ENCODE data around the gene BRCA2. TPM values are rescaled to one million over a fixed set of nuclear protein-coding genes. Genes with fewer than 3 reads are reported as not detected.

Gene BRCA2
- total RNA-seq, result 0.38 TPM
- long read RNA-seq, result 0 reads

GRCh38 chr13:32315238-32316027 lies at the start of gene BRCA2, which contains the start of gene ZAR1L:
BRCA2 (plus strand) TSS chr13:32315508; CDS start chr13:32316461, 953 bp downstream.
ZAR1L (minus strand) TSS chr13:32315363; CDS start chr13:32311925, 3,438 bp downstream.
- Histone ChIP-seq H3K27ac (replicated peaks) (peak within 1 kb of the TSS; percentile 96), H3K4me3 (peak within 1 kb of the TSS; percentile 93), H3K4me1 (peaks cover 16% of the 10 kb centered on the region), H3K27me3 (ENCODE audit: low read depth) (no peaks in the 10 kb centered on the region), H3K36me3 (no peaks in the 10 kb centered on the region), H3K9me3 (replicated peaks) (no peaks in the 10 kb centered on the region)
- DNase-seq, result peak; percentile 91
- TF ChIP-seq CTCF (IDR thresholded peaks at IDR 0.05; ENCODE audit: borderline replicate concordance), result no peak
- intact Hi-C loops (cut with micrococcal nuclease), result loop anchor here (10.0 kb wide), 1 partner anchor 301 kb away; no protein-coding TSS in a partner anchor

GRCh38 chr13:32265726-32266125 lies 49.6 kb upstream of the BRCA2 start:
- H3K27ac ChIP-seq (replicated peaks), result peak overlapping the region; percentile 83
- peaks cover 85% of the 10 kb centered on the region for H3K36me3 ChIP-seq
- H3K27me3 ChIP-seq (ENCODE audit: low read depth), result no peaks in the 10 kb centered on the region
- no peak for DNase-seq
- no peak overlapping the region for H3K4me3 ChIP-seq
- TF ChIP-seq CTCF (IDR thresholded peaks at IDR 0.05; ENCODE audit: borderline replicate concordance), result no peak
- peaks cover 60% of the 10 kb centered on the region for H3K4me1 ChIP-seq
- intact Hi-C loops (cut with micrococcal nuclease), result no loop called here
- no peaks in the 10 kb centered on the region for H3K9me3 ChIP-seq (replicated peaks)

GRCh38 chr13:32266130-32266529 lies 49.2 kb upstream of the BRCA2 start:
- H3K27ac ChIP-seq (replicated peaks), result peak overlapping the region; percentile 83
- no peak for TF ChIP-seq CTCF (IDR thresholded peaks at IDR 0.05; ENCODE audit: borderline replicate concordance)
- intact Hi-C loops (cut with micrococcal nuclease), result no loop called here
- no peak for DNase-seq
- no peaks in the 10 kb centered on the region for H3K9me3 ChIP-seq (replicated peaks)
- H3K36me3 ChIP-seq, result peaks cover 89% of the 10 kb centered on the region
- no peak overlapping the region for H3K4me3 ChIP-seq
- no peaks in the 10 kb centered on the region for H3K27me3 ChIP-seq (ENCODE audit: low read depth)
- peaks cover 60% of the 10 kb centered on the region for H3K4me1 ChIP-seq

- TF ChIP-seq CTCF (IDR thresholded peaks at IDR 0.05; ENCODE audit: borderline replicate concordance), result peak; percentile 55
- H3K9me3 ChIP-seq (replicated peaks), result no peaks in the 10 kb centered on the region
- intact Hi-C loops (cut with micrococcal nuclease), result no loop called here
- peaks cover 53% of the 10 kb centered on the region for H3K4me1 ChIP-seq
- no peak overlapping the region for H3K4me3 ChIP-seq
- H3K27me3 ChIP-seq (ENCODE audit: low read depth), result no peaks in the 10 kb centered on the region
- H3K27ac ChIP-seq (replicated peaks), result no peak overlapping the region
- no peak for DNase-seq
- H3K36me3 ChIP-seq, result peaks cover 97% of the 10 kb centered on the region
Observed at GRCh38 chr13:32267836-32268439, 47.4 kb upstream of the BRCA2 start.

GRCh38 chr13:32272021-32272683 lies 43.2 kb upstream of the BRCA2 start:
- no peaks in the 10 kb centered on the region for H3K27me3 ChIP-seq (ENCODE audit: low read depth)
- TF ChIP-seq CTCF (IDR thresholded peaks at IDR 0.05; ENCODE audit: borderline replicate concordance), result no peak
- H3K27ac ChIP-seq (replicated peaks), result peak overlapping the region; percentile 42
- DNase-seq, result no peak
- intact Hi-C loops (cut with micrococcal nuclease), result no loop called here
- H3K4me3 ChIP-seq, result no peak overlapping the region
- H3K9me3 ChIP-seq (replicated peaks), result no peaks in the 10 kb centered on the region
- H3K4me1 ChIP-seq, result peaks cover 21% of the 10 kb centered on the region
- peaks cover 97% of the 10 kb centered on the region for H3K36me3 ChIP-seq
